ENCODE data around the gene MYO10. TPM values are rescaled to one million over a fixed set of nuclear protein-coding genes. Genes with fewer than 3 reads are reported as not detected.

MYO10 gene
- total RNA-seq, 1 donor from 2014 or later = 67.0 TPM

DNA sequence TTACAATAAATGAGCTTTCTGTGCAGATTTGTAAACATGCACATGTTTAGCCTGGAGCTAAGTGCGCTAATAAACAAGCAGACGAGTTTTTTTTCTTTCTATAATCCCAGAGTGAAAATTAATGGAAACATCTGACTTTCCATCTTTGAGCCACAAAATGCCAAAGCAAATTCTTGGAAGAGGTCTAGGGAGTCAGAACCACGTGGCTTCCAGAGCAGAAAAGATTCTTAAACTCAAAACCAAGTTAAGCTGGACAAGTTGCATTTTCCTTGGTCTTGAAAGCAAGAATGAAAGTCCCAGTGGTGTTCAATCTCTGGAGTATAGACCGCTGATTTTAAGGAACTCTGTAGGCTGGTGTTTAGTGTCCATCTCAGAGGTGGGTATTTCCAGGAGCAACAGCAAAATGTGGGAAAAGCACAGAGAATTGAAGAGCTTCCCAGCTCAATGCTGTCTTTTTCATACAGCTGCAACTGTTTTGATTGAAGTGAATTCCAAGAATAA is 71.4 kb downstream of the MYO10 start:
- H3K27me3 ChIP-seq = no peaks in the 10 kb centered on the region
- DNase-seq (no peak), ATAC-seq (no peak)
- no peaks in the 10 kb centered on the region for H3K9me3 ChIP-seq
- peak overlapping the region; percentile 56 for H3K27ac ChIP-seq
- H3K4me1 ChIP-seq = peaks cover 33% of the 10 kb centered on the region
- H3K4me3 ChIP-seq = no peak overlapping the region
- H3K36me3 ChIP-seq = no peaks in the 10 kb centered on the region
- intact Hi-C loops (cut with DNase I) = no loop called here
- TF ChIP-seq, protein P1, sequence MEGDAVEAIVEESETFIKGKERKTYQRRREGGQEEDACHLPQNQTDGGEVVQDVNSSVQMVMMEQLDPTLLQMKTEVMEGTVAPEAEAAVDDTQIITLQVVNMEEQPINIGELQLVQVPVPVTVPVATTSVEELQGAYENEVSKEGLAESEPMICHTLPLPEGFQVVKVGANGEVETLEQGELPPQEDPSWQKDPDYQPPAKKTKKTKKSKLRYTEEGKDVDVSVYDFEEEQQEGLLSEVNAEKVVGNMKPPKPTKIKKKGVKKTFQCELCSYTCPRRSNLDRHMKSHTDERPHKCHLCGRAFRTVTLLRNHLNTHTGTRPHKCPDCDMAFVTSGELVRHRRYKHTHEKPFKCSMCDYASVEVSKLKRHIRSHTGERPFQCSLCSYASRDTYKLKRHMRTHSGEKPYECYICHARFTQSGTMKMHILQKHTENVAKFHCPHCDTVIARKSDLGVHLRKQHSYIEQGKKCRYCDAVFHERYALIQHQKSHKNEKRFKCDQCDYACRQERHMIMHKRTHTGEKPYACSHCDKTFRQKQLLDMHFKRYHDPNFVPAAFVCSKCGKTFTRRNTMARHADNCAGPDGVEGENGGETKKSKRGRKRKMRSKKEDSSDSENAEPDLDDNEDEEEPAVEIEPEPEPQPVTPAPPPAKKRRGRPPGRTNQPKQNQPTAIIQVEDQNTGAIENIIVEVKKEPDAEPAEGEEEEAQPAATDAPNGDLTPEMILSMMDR (IDR thresholded peaks at IDR 0.05) = no peak

DNA sequence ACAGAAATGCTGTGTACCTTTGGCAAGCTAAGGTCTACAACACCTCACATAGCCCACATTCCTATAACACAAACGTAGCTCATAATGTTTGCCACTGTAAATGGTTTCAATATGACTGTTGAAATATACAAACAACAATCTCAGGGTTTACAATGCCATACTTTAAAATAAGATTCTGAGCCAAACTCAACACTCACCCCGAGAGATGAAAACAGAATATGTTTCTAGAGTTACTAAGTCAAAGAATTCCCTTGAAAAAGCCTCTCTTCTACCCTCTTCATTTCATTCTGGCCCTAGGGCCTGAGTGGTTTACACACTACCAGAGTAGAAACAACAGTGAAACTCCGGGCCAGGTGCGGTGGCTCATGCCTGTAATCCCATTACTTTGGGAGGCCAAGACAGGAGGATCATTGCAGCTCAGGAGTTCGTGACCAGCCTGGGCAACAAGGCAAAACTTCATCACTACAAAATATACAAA is 72.6 kb downstream of the MYO10 start:
- peaks cover 33% of the 10 kb centered on the region for H3K4me1 ChIP-seq
- H3K36me3 ChIP-seq = no peaks in the 10 kb centered on the region
- intact Hi-C loops (cut with DNase I) = no loop called here
- no peaks in the 10 kb centered on the region for H3K9me3 ChIP-seq
- TF ChIP-seq, protein P1 (IDR thresholded peaks at IDR 0.05) = no peak
- peak; percentile 76 for ATAC-seq
- peak overlapping the region; percentile 56 for H3K27ac ChIP-seq
- no peak for DNase-seq
- no peak overlapping the region for H3K4me3 ChIP-seq
- no peaks in the 10 kb centered on the region for H3K27me3 ChIP-seq

DNA sequence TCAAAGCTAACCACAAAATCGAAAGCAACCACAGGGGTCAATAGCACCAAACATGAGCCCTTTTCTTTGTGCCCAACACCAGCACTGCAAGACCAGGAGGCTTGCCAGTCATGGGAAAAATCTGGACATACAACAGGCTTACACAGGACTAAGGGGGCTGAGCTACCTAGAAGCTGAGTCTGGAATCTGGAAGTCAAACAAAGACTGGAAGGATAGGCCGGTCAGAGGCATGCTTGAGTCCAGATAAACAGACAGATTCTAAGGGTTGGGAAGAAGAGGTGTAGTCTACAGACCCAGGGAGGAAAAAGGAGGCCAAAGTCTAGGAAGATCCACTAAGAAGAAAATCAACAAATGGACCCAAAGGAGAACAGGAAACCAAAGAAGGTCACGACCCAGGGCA is 73.3 kb downstream of the MYO10 start:
- no peak for DNase-seq
- peak overlapping the region; percentile 56 for H3K27ac ChIP-seq

DNA sequence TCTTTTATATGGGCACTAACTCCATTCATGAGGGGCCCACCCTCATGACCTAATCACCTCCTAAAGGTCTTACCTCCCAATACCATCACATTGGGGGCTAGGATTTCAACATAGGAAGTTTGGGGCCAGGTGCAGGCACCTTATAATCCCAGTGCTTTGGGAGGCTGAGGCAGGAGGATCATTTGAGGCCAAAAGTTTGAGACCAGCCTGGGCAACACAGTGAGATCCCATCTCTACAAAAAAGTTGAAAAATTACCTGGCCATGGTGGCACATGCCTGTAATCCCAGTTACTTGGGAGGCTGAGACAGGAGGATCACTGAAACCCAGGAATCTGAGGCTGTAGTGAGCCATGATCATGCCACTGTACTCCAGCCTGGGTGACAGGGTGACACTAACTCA is 76.7 kb downstream of the MYO10 start:
- intact Hi-C loops (cut with DNase I) = no loop called here
- H3K4me1 ChIP-seq = peaks cover 41% of the 10 kb centered on the region
- no peaks in the 10 kb centered on the region for H3K9me3 ChIP-seq

More for the DNA sequence above, 73.3 kb downstream of the MYO10 start:
- intact Hi-C loops (cut with DNase I) = no loop called here
- Histone ChIP-seq H3K4me3 (no peak overlapping the region), H3K9me3 (no peaks in the 10 kb centered on the region), H3K27me3 (no peaks in the 10 kb centered on the region), H3K36me3 (no peaks in the 10 kb centered on the region), H3K4me1 (peaks cover 36% of the 10 kb centered on the region)
- TF ChIP-seq, protein P1 (IDR thresholded peaks at IDR 0.05) = no peak
- peak; percentile 53 for ATAC-seq

DNA sequence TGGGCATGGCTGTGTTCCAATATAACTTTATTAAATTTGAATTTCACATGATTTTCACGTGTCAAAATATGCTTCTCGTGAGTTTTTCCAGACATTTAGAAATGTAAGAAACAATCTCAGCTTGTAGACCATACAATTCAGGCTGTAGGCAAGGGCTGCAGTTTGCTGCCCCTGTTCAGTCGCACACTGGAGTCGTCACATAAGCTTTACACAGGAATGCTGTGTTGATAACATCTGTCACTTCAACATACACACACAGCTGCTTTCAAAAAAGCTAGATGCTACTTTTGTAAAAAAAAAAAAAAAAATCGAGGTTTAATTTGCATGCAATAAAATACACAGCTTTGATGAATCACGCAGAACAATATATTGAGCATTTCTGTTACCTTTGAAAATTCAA is 77.9 kb downstream of the MYO10 start:
- peaks cover 33% of the 10 kb centered on the region for H3K4me1 ChIP-seq
- intact Hi-C loops (cut with DNase I) = no loop called here

More for the DNA sequence above, 76.7 kb downstream of the MYO10 start:
- no peak for DNase-seq
- H3K27me3 ChIP-seq = no peaks in the 10 kb centered on the region
- ATAC-seq = no peak
- H3K4me3 ChIP-seq = no peak overlapping the region
- no peaks in the 10 kb centered on the region for H3K36me3 ChIP-seq
- TF ChIP-seq, protein P1 (IDR thresholded peaks at IDR 0.05) = no peak
- no peak overlapping the region for H3K27ac ChIP-seq

More for the DNA sequence above, 77.9 kb downstream of the MYO10 start:
- no peaks in the 10 kb centered on the region for H3K27me3 ChIP-seq
- DNase-seq (no peak), ATAC-seq (no peak)
- H3K36me3 ChIP-seq = no peaks in the 10 kb centered on the region
- H3K9me3 ChIP-seq = no peaks in the 10 kb centered on the region
- no peak overlapping the region for H3K27ac ChIP-seq
- TF ChIP-seq, protein P1 (IDR thresholded peaks at IDR 0.05) = no peak
- H3K4me3 ChIP-seq = no peak overlapping the region
